ENCODE results near the gene STK26. TPM values are rescaled to one million over a fixed set of nuclear protein-coding genes. Genes with fewer than 3 reads are reported as not detected.

The STK26 gene
- total RNA-seq, 3 donors from 2014 or later: 12.8 to 19.2 (median 15.0) TPM

- peaks cover 0 to 31% of the 10 kb centered on the region in 2 donors for H3K27me3 ChIP-seq
- peak overlapping the region; percentile 74 to 85 for H3K27ac ChIP-seq
- no peaks in the 10 kb centered on the region for H3K9me3 ChIP-seq
- no peaks in the 10 kb centered on the region for H3K4me1 ChIP-seq
- DNase-seq (ENCODE audit: low spot score in 2 of 2): no peak
- no peak for TF ChIP-seq POLR2AphosphoS5 (IDR thresholded peaks at IDR 0.05)
- no peak for TF ChIP-seq POLR2A (IDR thresholded peaks at IDR 0.05)
- TF ChIP-seq, protein P1, sequence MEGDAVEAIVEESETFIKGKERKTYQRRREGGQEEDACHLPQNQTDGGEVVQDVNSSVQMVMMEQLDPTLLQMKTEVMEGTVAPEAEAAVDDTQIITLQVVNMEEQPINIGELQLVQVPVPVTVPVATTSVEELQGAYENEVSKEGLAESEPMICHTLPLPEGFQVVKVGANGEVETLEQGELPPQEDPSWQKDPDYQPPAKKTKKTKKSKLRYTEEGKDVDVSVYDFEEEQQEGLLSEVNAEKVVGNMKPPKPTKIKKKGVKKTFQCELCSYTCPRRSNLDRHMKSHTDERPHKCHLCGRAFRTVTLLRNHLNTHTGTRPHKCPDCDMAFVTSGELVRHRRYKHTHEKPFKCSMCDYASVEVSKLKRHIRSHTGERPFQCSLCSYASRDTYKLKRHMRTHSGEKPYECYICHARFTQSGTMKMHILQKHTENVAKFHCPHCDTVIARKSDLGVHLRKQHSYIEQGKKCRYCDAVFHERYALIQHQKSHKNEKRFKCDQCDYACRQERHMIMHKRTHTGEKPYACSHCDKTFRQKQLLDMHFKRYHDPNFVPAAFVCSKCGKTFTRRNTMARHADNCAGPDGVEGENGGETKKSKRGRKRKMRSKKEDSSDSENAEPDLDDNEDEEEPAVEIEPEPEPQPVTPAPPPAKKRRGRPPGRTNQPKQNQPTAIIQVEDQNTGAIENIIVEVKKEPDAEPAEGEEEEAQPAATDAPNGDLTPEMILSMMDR (IDR thresholded peaks at IDR 0.05): no peak
- intact Hi-C loops (cut with DNase I; ENCODE audit: low total_unique reads): no loop called here
- peak overlapping the region; percentile 56 to 81 (median 64) for H3K4me3 ChIP-seq
- H3K36me3 ChIP-seq: no peaks in the 10 kb centered on the region
Measured at GRCh38 chrX:132023896-132024386, 839 bp downstream of the STK26 start.

DNA sequence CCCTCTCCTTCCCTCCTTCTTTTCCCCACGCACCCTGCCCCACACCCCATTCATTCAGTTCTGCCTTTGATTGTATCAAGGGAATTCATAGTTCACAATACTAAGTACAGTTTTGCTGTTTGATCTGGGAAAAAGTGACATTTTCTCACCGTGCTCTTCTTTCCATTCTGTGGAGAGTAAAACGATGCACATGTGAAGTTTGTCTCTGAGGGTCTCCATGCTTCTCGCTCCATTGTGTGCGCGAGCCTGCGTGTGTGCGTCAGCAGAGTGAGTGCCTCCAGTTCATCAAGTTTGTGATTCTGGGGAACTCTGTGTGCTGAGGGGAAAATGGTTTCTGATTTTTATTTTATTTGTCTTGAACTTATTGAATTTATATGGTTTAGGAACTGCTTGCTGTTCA, 1.9 kb downstream of the STK26 start:
- TF ChIP-seq POLR2AphosphoS5 (IDR thresholded peaks at IDR 0.05): no peak
- DNase-seq (ENCODE audit: low spot score in 2 of 2): no peak
- Histone ChIP-seq H3K36me3 (no peaks in the 10 kb centered on the region), H3K9me3 (no peaks in the 10 kb centered on the region), H3K27ac (no peak overlapping the region), H3K27me3 (peaks cover 0 to 34% of the 10 kb centered on the region in 2 donors), H3K4me3 (no peak overlapping the region), H3K4me1 (no peaks in the 10 kb centered on the region)
- intact Hi-C loops (cut with DNase I; ENCODE audit: low total_unique reads): no loop called here

DNA sequence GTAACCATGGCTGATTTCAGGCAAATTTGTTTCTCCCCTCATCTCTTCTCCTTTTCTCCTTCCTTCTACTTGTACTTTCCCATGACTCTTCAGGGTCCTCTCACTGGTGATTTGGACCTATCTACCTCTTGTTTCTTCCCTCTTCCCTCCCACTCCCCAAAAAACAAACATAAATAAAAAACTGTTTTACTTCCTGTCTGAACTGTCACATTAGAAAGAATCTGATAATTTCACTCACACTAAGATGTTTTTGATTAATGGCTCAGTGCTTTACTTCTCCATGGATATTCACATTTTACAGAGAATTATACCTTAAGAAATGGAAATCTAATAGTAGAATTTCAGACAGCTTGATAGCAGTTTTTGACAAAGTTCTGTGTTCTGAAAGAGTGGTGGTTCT, 7.2 kb downstream of the STK26 start:
- no peaks in the 10 kb centered on the region for H3K9me3 ChIP-seq
- no peak for TF ChIP-seq POLR2A (IDR thresholded peaks at IDR 0.05)
- TF ChIP-seq, protein P1 (IDR thresholded peaks at IDR 0.05): no peak
- TF ChIP-seq POLR2AphosphoS5 (IDR thresholded peaks at IDR 0.05): no peak
- intact Hi-C loops (cut with DNase I; ENCODE audit: low total_unique reads): no loop called here
- H3K4me1 ChIP-seq: no peaks in the 10 kb centered on the region
- DNase-seq (ENCODE audit: low spot score in 2 of 2): no peak
- no peaks in the 10 kb centered on the region for H3K36me3 ChIP-seq
- H3K4me3 ChIP-seq: no peak overlapping the region
- peaks cover 0 to 49% of the 10 kb centered on the region in 2 donors for H3K27me3 ChIP-seq
- no peak overlapping the region for H3K27ac ChIP-seq

GRCh38 chrX:132031867-132032266, 8.8 kb downstream of the STK26 start:
- intact Hi-C loops (cut with DNase I; ENCODE audit: low total_unique reads): no loop called here
- Histone ChIP-seq H3K27ac (no peak overlapping the region), H3K9me3 (no peaks in the 10 kb centered on the region), H3K27me3 (peaks cover 0 to 48% of the 10 kb centered on the region in 2 donors), H3K4me3 (no peak overlapping the region), H3K4me1 (no peaks in the 10 kb centered on the region), H3K36me3 (no peaks in the 10 kb centered on the region)
- TF ChIP-seq, protein P1 (IDR thresholded peaks at IDR 0.05): no peak
- TF ChIP-seq POLR2A (IDR thresholded peaks at IDR 0.05) (no peak), POLR2AphosphoS5 (IDR thresholded peaks at IDR 0.05) (no peak)
- no peak for DNase-seq (ENCODE audit: low spot score in 2 of 2)

- H3K4me1 ChIP-seq: no peaks in the 10 kb centered on the region
- H3K9me3 ChIP-seq: no peaks in the 10 kb centered on the region
- DNase-seq (ENCODE audit: low spot score in 2 of 2): no peak
- no peak overlapping the region for H3K4me3 ChIP-seq
- intact Hi-C loops (cut with DNase I; ENCODE audit: low total_unique reads): no loop called here
- H3K36me3 ChIP-seq: no peaks in the 10 kb centered on the region
- TF ChIP-seq POLR2A (IDR thresholded peaks at IDR 0.05): no peak
- peaks cover 0 to 41% of the 10 kb centered on the region in 2 donors for H3K27me3 ChIP-seq
- H3K27ac ChIP-seq: no peak overlapping the region
Measured at GRCh38 chrX:132033166-132033565, 10.1 kb downstream of the STK26 start.

DNA sequence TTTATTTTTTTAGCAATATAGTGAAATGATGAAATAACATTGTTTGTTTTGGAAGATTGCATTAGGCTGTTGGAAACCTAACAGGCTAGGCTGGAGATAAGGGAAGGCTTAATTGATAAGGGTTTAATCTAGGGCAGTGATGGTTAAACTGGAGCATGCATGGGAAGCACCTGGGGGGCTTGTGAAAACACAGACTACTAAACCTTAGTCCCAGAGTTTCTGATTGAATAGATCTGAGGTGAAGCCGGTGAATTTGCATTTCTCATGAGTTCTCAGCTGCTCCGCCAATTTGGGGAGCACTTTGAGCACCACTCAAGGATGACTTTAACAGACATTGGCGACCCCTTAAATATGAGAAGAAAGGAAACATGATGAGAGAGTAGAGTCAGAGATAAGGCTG, 11.5 kb downstream of the STK26 start:
- TF ChIP-seq, protein P1 (IDR thresholded peaks at IDR 0.05): no peak
- TF ChIP-seq POLR2AphosphoS5 (IDR thresholded peaks at IDR 0.05): no peak
- TF ChIP-seq POLR2A (IDR thresholded peaks at IDR 0.05): no peak
- H3K27ac ChIP-seq: no peak overlapping the region
- no peaks in the 10 kb centered on the region for H3K9me3 ChIP-seq
- no peak overlapping the region for H3K4me3 ChIP-seq
- no peaks in the 10 kb centered on the region for H3K36me3 ChIP-seq
- intact Hi-C loops (cut with DNase I; ENCODE audit: low total_unique reads): no loop called here
- no peaks in the 10 kb centered on the region for H3K4me1 ChIP-seq
- DNase-seq (ENCODE audit: low spot score in 2 of 2): no peak
- H3K27me3 ChIP-seq: peaks cover 0 to 36% of the 10 kb centered on the region in 2 donors
